Measurements from ENCODE around the gene NTM.

DNA sequence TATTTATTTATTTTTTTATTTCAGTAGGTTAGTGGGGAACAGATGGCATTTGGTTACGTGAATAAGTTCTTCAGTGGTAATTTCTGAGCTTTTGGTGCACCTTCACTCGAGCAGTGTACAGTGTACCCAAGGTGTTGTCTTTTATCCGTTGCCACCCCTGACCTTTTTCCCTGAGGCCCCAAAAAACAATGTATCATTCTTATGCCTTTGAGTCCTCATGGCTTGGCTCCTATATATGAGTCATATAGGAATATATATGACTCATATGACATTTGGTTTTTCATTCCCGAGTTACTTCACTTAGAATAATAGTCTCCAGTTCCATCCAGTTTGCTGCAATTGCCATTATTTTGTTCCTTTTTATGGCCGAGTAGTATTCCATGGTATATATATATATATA, 763.9 kb downstream of the NTM start:
- no peak for TF ChIP-seq ZFX (IDR thresholded peaks at IDR 0.05; ENCODE audit: borderline replicate concordance)
- TF ChIP-seq, protein P1, sequence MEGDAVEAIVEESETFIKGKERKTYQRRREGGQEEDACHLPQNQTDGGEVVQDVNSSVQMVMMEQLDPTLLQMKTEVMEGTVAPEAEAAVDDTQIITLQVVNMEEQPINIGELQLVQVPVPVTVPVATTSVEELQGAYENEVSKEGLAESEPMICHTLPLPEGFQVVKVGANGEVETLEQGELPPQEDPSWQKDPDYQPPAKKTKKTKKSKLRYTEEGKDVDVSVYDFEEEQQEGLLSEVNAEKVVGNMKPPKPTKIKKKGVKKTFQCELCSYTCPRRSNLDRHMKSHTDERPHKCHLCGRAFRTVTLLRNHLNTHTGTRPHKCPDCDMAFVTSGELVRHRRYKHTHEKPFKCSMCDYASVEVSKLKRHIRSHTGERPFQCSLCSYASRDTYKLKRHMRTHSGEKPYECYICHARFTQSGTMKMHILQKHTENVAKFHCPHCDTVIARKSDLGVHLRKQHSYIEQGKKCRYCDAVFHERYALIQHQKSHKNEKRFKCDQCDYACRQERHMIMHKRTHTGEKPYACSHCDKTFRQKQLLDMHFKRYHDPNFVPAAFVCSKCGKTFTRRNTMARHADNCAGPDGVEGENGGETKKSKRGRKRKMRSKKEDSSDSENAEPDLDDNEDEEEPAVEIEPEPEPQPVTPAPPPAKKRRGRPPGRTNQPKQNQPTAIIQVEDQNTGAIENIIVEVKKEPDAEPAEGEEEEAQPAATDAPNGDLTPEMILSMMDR (IDR thresholded peaks at IDR 0.05) = no peak
